LHCN-M2 (cell line): ENCODE data around the gene MORC2. TPM values are rescaled to one million over a fixed set of nuclear protein-coding genes. Genes with fewer than 3 reads are reported as not detected.
A peak's percentile ranks its signal among the peaks of the same experiment; 100 is the strongest.

Source experiments
- DNase-seq: peaks from one replicate; pipeline ENCODE4 v3.0.0-alpha.2; 2012; ENCODE audit warnings: low read depth
- total RNA-seq: library from RNA; depleted of rRNA; stranded (reverse); fragments of >200 nt; gene quantifications from 2 replicates; pipeline ENCODE4 v1.2.3, GENCODE V29; 2014

MORC2 gene
- total RNA-seq, 1 experiment from 2014 or later: 12.6 TPM

- DNase-seq: no peak
Measured at GRCh38 chr22:30949934-30950660, 18.5 kb downstream of the MORC2 start.

- DNase-seq: peak; percentile 61
Measured at GRCh38 chr22:30948930-30949342, 19.6 kb downstream of the MORC2 start.

DNA sequence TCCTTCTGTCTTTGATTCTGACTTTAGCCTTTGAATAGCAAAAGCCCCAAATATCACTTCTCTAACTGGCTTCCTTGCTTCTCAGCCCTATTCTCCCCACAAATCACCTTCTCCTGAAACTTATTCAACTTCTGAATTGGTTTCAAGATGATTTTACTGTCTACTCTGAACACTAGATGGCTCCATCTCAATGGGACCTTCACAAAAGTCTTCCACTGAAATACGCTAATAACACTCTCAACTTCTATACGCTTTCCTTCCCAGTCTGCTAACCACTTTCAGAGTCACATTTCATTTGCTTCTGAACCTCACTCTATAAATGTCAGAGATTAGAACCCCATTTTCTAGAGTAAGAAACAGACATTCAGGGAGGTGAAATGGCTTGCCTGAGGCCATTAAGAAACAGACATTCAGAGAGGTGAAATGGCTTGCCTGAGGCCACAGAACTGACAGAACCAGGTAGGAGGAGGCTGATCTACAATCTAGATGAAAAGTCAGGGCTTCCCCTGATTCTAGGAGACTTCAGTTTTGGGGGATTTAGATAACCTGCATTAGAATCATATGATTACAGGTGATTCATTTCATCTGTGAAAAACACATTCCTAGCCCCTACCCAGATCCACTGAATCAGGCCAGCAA lies 20.6 kb downstream of the MORC2 start:
- DNase-seq: peak; percentile 48

GRCh38 chr22:30947173-30947815 lies 21.3 kb downstream of the MORC2 start:
- DNase-seq: no peak

DNA sequence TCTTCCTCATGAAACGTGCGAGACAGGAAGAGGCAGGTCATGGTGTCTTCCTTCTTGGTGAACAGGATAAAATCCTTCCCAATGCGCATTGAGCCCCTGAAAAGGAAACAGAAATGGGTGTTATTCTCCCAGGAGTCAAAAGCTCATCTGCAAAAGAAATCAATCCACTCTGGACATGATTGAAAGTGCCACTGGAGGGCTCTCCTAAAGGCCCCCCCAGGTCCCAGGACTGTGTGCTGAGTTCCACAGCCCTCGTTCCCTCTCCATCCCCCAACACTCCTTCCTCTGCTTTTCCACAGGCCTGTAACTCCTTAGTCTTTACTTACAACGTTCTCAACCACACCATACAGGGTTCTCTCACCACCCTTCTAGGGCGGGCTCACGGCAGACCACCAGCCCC lies 22.2 kb downstream of the MORC2 start:
- DNase-seq: no peak

DNA sequence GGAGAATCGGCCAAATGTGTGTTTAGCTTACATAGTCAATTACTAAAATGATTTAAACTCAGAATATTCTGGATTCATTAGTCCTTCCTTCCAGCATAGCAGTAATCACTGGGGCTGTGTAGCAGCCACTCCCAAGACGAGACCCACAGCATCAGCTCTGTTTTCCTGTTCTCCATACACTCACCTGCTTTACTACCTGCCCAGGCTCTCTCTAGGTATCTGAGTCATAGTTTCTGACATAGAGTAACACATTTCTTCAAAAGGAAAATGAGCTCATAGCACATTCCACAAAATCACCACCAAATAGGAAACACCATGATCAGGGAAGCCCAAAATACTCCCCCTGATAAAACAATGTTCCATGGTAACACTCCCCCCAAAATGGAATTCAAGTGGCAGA lies 22.9 kb downstream of the MORC2 start:
- DNase-seq: no peak

GRCh38 chr22:30944986-30945385 lies 23.6 kb downstream of the MORC2 start:
- no peak for DNase-seq

- no peak for DNase-seq
Measured at GRCh38 chr22:30943368-30943767, 25.2 kb downstream of the MORC2 start.

- DNase-seq: no peak
Measured at GRCh38 chr22:30941363-30941740, 27.2 kb downstream of the MORC2 start.

GRCh38 chr22:30940685-30941362 lies 27.8 kb downstream of the MORC2 start:
- no peak for DNase-seq

GRCh38 chr22:30934053-30934452 lies 34.5 kb downstream of the MORC2 start:
- no peak for DNase-seq

- DNase-seq: no peak
Measured at GRCh38 chr22:30933457-30933856, 35.1 kb downstream of the MORC2 start.

DNA sequence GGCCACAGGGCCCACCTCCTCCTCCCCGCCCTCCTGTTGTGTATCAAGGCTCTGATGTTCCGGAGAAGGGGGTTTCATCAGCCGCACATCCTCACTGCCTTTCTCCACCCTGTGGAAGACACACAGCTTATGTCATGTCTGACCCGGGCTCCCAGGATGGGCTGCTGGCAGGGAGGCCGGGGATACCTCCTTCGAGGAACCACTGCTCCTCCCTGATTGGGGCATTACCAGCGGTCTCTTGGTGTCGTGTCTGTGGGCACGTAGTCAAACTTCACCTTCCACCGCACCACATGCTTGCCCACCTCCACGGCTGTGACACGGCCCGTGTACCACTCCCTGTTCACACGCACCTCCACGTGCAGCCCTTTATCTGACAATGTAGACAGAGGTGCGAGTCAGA lies 35.9 kb downstream of the MORC2 start:
- DNase-seq: no peak

DNA sequence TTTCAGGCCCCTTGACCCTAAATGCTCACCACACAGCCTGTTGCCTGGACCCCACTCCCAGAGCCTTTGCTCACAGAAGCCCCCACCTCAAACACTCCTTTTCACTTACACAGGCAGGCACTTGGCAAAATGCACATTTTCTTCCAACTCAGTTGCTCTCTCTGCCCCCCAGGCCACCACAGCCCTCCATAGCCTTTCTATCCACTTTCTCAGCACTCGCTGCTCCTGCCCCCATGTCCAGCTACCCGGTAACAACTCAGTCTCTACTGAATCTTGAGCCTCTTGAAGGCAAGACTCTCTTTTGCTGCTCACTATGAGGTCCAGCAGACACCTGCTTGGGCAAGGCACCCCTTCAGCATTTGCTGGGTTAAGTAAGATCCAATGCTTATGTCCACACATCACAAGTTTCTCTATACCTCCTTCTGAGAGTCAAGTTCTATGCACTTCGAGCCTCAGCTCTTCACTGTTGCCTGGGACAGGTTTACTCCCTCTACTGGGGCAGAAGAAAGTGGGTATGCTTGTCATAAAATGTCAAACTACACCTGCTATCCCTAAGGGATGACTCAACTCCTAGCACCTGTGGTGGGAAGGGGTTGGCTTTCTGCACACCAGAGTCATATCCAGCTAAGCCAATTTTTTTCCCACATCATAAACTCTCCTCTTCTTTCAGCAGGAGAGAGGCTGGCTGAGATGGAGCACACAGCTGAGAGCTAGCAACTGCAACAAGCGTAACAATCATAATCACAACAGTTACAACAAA lies 36.9 kb downstream of the MORC2 start:
- peak; percentile 15 for DNase-seq

GRCh38 chr22:30930228-30930627 lies 38.3 kb downstream of the MORC2 start:
- DNase-seq: no peak

DNA sequence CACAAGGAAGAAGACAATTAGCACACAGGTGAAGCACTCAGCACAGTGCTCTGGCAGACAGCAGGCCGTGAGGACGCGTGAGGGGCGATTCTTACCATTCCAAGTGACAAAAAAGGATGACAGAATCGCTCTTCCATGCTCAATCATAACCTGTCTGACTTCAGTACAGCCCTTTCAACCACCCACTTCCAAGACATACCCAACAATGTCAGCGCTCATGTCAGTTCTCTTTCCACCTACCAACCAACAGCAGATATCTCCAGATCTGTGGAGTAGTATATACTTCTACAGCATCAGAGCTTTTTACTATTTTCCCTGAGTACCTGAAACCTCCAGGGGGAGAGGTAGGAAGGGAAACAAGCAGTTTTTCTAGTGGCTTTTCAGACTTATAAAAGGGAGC lies 40.2 kb downstream of the MORC2 start:
- DNase-seq: no peak

- no peak for DNase-seq
Measured at GRCh38 chr22:30927806-30928205, 40.8 kb downstream of the MORC2 start.

DNA sequence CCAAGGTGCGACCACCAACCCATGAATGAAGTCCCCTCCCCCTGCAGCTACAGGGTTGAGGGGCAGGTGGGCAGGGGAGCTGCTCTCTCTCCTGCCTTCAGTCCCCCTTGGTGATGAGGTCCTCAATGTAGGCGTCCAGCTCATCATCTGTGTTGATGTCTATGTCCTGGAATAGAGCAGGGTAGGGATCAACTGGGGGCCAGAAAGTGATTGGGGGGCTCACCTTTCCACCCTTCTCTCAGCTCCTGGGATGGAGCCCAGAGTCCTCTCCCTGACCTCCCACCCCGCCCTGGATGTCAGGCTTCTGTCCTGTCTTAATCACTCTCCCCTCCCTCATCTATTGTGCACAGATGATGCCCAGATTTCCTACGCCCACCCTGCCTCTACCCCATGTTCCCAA lies 41.9 kb downstream of the MORC2 start:
- no peak for DNase-seq

GRCh38 chr22:30925667-30926066 lies 42.9 kb downstream of the MORC2 start:
- DNase-seq: no peak

DNA sequence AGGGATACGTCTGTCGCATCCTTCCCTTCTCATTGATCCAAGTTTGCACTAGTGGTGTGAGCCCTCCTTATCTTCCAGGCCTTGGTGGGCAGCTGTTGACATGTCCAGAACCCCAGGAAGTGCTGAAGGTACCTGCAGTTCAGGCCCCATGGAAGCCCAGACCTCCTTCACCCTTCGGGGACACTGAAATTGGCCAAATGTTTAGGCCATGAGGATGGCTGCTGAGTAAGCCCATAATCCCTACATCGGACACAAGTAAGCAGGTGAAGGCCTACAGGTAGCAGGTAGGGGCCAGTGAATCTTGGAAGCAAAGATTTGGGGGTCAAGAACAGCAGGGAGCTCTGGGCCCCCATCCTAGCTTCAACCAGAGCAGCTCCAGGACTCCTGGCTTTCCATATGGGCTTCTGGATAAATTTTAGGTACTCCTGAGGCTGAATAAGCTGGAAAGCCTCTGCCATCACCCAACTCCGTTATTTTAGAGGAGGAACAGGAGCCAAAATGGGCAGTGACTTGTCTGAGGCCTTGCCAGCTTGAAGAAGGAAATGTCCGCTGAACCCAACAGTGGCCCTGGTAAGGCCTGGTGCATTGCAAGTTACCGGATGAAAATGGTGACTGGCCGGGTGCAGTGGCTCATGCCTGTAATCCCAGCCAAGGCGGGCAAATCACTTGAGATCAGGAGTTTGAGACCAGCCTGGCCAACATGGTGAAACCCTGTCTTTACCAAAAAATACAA lies 45.2 kb downstream of the MORC2 start:
- DNase-seq: no peak

- no peak for DNase-seq
Measured at GRCh38 chr22:30922151-30922611, 46.4 kb downstream of the MORC2 start.
